Measurements from ENCODE around the gene WBP1.
A peak's percentile ranks its signal among the peaks of the same experiment; 100 is the strongest.
"Not testable (repeated sequence)": the region's sequence is repeated elsewhere in the genome, so short reads cannot be mapped to it uniquely, and the experiment has no call there.

The WBP1 gene

GRCh38 chr2:74464406-74464805 is 6.2 kb downstream of the WBP1 start:
- TF ChIP-seq, protein P1, sequence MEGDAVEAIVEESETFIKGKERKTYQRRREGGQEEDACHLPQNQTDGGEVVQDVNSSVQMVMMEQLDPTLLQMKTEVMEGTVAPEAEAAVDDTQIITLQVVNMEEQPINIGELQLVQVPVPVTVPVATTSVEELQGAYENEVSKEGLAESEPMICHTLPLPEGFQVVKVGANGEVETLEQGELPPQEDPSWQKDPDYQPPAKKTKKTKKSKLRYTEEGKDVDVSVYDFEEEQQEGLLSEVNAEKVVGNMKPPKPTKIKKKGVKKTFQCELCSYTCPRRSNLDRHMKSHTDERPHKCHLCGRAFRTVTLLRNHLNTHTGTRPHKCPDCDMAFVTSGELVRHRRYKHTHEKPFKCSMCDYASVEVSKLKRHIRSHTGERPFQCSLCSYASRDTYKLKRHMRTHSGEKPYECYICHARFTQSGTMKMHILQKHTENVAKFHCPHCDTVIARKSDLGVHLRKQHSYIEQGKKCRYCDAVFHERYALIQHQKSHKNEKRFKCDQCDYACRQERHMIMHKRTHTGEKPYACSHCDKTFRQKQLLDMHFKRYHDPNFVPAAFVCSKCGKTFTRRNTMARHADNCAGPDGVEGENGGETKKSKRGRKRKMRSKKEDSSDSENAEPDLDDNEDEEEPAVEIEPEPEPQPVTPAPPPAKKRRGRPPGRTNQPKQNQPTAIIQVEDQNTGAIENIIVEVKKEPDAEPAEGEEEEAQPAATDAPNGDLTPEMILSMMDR (IDR thresholded peaks at IDR 0.05; ENCODE audit: borderline replicate concordance, insufficient read depth, low read depth, low read length): no peak

GRCh38 chr2:74470742-74471141 is 12.5 kb downstream of the WBP1 start:
- not testable (repeated sequence) for H3K4me3 ChIP-seq (ENCODE audit: low read depth, low read length)

More at GRCh38 chr2:74464406-74464805, 6.2 kb downstream of the WBP1 start:
- H3K4me3 ChIP-seq (ENCODE audit: low read depth, low read length): peak overlapping the region; percentile 95

GRCh38 chr2:74471332-74472065 is 13.3 kb downstream of the WBP1 start:
- peak overlapping the region; percentile 70 for H3K4me3 ChIP-seq (ENCODE audit: low read depth, low read length)
- TF ChIP-seq, protein P1 (IDR thresholded peaks at IDR 0.05; ENCODE audit: borderline replicate concordance, insufficient read depth, low read depth, low read length): no peak

DNA sequence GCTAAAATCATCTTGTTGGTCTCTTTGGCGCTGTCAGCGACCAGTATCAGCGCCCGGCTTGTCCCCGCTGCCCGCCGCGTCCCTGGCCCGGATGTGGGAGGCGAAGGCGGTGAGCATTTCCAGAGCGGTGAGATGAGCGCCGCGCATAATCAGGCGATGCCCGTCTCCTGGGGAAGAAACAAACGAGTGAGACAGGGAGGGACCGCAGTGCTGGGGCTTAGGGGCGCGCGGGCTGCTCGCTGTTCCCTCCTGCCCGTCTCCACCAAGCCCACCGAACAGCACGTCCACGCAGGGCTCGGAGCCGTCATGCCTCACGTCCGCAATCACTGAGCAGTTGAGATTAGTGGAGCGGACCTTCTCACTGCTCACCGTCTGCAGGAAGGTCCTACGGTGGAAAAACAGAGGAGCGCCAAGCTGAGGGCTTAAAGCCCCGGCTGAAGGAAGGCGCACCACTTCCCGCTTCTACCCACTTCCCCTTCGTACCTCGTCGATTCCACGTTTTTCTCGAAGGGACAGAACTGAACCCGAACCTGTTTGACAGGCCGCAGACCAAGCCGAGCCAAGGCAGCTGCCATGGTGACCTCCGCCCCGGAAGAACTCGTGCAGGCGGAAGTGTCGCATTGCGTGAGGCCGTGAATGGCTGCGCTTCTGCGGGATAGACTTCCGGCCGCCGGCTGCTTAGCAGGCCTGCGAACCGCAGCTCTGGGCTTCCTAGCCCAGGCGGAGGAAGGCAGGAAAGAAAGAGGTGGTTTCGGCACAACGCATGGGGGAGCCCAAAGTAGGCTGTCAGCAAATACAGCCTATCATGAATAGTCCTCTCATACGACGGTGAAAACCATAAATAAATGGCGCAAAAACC is 14.1 kb downstream of the WBP1 start, which contains the start of gene MRPL53:
MRPL53 (minus strand) TSS at position 595 of the 859 bp plus-strand sequence; CDS start at position 575, 20 bp downstream.
- peak within 1 kb of the TSS; percentile 70 for H3K4me3 ChIP-seq (ENCODE audit: low read depth, low read length)
- TF ChIP-seq, protein P1 (IDR thresholded peaks at IDR 0.05; ENCODE audit: borderline replicate concordance, insufficient read depth, low read depth, low read length): no peak

- H3K4me3 ChIP-seq (ENCODE audit: low read depth, low read length): peak overlapping the region; percentile 70
- TF ChIP-seq, protein P1 (IDR thresholded peaks at IDR 0.05; ENCODE audit: borderline replicate concordance, insufficient read depth, low read depth, low read length): no peak
Measured at GRCh38 chr2:74472945-74473258, 14.7 kb downstream of the WBP1 start.

DNA sequence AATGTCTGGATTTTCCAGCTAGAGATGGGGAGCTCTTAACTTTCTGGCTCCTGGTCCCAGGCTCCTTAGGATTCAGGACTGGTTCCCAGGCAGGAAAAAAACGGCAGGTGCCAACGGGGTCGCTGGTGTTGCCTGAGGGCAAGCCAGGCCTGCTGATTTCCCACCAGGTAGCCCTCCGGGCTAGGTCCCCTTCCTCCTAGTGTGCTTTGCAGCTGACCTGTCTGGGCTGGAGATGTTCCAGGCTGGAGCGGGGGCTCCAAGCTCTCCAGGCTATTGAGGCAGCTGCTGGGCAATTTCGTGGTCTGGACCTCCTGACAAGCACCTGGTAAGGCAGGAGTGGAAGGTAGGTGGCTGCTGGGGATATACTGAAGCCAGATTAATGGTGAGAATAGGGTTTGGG is 16.2 kb downstream of the WBP1 start:
- TF ChIP-seq, protein P1 (IDR thresholded peaks at IDR 0.05; ENCODE audit: borderline replicate concordance, insufficient read depth, low read depth, low read length): no peak

DNA sequence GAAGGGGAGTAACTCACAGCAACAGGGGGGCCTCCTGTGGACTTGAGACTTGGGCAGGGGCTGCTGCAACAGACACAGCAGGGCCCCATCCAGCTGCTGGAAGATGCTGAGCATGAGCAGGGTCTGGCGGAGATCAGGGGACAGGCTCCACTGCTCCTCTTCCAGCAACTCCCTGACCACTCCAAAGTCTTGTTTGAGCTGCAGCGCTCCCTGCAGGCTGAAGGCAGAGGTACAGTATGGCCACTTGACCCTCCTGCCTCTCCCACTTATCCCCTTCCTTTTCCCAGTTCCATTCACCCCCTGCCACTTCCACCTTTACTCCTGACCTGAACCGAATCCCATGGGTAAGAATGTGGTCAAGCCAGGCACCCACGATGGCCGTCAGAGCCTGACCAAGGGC is 16.7 kb downstream of the WBP1 start:
- no peak overlapping the region for H3K4me3 ChIP-seq (ENCODE audit: low read depth, low read length)
- TF ChIP-seq, protein P1 (IDR thresholded peaks at IDR 0.05; ENCODE audit: borderline replicate concordance, insufficient read depth, low read depth, low read length): peak; percentile 56

More for the DNA sequence above, 16.2 kb downstream of the WBP1 start:
- H3K4me3 ChIP-seq (ENCODE audit: low read depth, low read length): no peak overlapping the region
